B cell (primary cell): Measurements from ENCODE around the gene PCDH9. TPM values are rescaled to one million over a fixed set of nuclear protein-coding genes. Genes with fewer than 3 reads are reported as not detected.

ENCODE experiments used
- ATAC-seq: fragments of 200-7000 bp; cut with Tn5 transposase; one replicate; pipeline ENCODE4 v1.10.0; 2021; ENCODE audit warnings: low read depth, mild to moderate bottlenecking, moderate number of reproducible peaks, moderate library complexity
- CTCF ChIA-PET: fragments of 350-600 bp; sonication (Branson Sonifier 250); formaldehyde crosslinking; loops from one replicate; lab custom pipeline; 2021; ENCODE audit warnings: antibody characterized with exemption, inconsistent platforms; lab: Charles Lee
- POLR2A ChIA-PET: fragments of 350-600 bp; sonication (Branson Sonifier 250); formaldehyde crosslinking; loops from one replicate; lab custom pipeline; 2021; ENCODE audit warnings: antibody characterized with exemption; lab: Charles Lee
- DNase-seq: peaks from one replicate; pipeline ENCODE4 v3.0.0; 2013
- H2AFZ ChIP-seq: 2 replicates; pipeline ENCODE4 v1.6.1; 2012; ENCODE audit warnings: mild to moderate bottlenecking, low read depth, low read length; ENCODE audit not compliant: insufficient read depth, poor library complexity, severe bottlenecking
- H3K27ac ChIP-seq, 2 donors: 1 replicate in 1 of 2; 2 replicates in 1 of 2; pipeline ENCODE4 v1.5.1; 2012 to 2013; ENCODE audit warnings: low read length in 2 of 2, mild to moderate bottlenecking in 2 of 2, moderate library complexity in 1 of 2
- H3K27me3 ChIP-seq, 4 experiments: fragments of 200-600 bp in 1 of 4; sonication (generic) in 1 of 4; replicated peaks in 1 of 4; 1 replicate in 2 of 4; 2 replicates in 2 of 4; pipeline versions ENCODE4 v1.6.1 to v1.7.0; 2013 to 2016; ENCODE audit warnings: low read length in 3 of 4, mild to moderate bottlenecking in 2 of 4, mixed read lengths in 1 of 4, moderate library complexity in 1 of 4; ENCODE audit not compliant: insufficient read depth in 4 of 4, control insufficient read depth in 3 of 4; ENCODE audit errors: control extremely low read depth in 1 of 4
- H3K36me3 ChIP-seq, 2 experiments: replicated peaks in 1 of 2; 1 replicate in 1 of 2; 2 replicates in 1 of 2; pipeline versions ENCODE4 v1.6.1 to v1.7.1; 2013; ENCODE audit warnings: low read length in 1 of 2; ENCODE audit not compliant: insufficient read depth in 2 of 2, control insufficient read depth in 1 of 2; ENCODE audit errors: control extremely low read depth in 1 of 2, extremely low read depth in 1 of 2
- H3K4me1 ChIP-seq, 2 donors: fragments of 200-600 bp in 1 of 2; sonication (generic) in 1 of 2; 1 replicate in 1 of 2; 2 replicates in 1 of 2; pipeline versions ENCODE4 v1.5.1 to v1.6.1; 2013 to 2017; ENCODE audit warnings: low read length in 2 of 2; ENCODE audit not compliant: control insufficient read depth in 2 of 2, insufficient read depth in 2 of 2
- H3K4me2 ChIP-seq: replicated peaks from 2 replicates; pipeline ENCODE3; 2012; ENCODE audit warnings: mild to moderate bottlenecking, low read depth, low read length; ENCODE audit not compliant: poor library complexity, severe bottlenecking
- H3K4me3 ChIP-seq, 5 experiments: fragments of 200-600 bp in 1 of 5; sonication (generic) in 1 of 5; 1 replicate in 3 of 5; 2 replicates in 2 of 5; pipeline versions ENCODE4 v1.5.1 to v1.7.0; 2011 to 2016; ENCODE audit warnings: low read length in 4 of 5, mild to moderate bottlenecking in 4 of 5, low read depth in 2 of 5, control low read depth in 1 of 5, moderate library complexity in 1 of 5; ENCODE audit not compliant: insufficient read depth in 1 of 5; ENCODE audit errors: control extremely low read depth in 1 of 5, extremely low read depth in 1 of 5
- H3K79me2 ChIP-seq: fragments of 200-600 bp; sonication (generic); one replicate; pipeline ENCODE4 v1.6.0; 2016; ENCODE audit warnings: low read length; ENCODE audit not compliant: control insufficient read depth, insufficient read depth
- H3K9ac ChIP-seq: fragments of 200-600 bp; sonication (generic); 2 replicates; pipeline ENCODE4 v1.6.1; 2017; ENCODE audit warnings: mild to moderate bottlenecking, low read length, moderate library complexity
- H3K9me3 ChIP-seq, 3 donors: one replicate each; pipeline versions ENCODE4 v1.6.1 to v1.7.1; 2013; ENCODE audit warnings: low read length in 2 of 3; ENCODE audit not compliant: control insufficient read depth in 2 of 3, insufficient read depth in 1 of 3; ENCODE audit errors: control extremely low read depth in 1 of 3
- H4K20me1 ChIP-seq: 2 replicates; pipeline ENCODE4 v1.6.0; 2012; ENCODE audit warnings: mild to moderate bottlenecking, low read length; ENCODE audit not compliant: insufficient read depth, control insufficient read depth, poor library complexity, severe bottlenecking
- H3K27ac Mint-ChIP-seq: one replicate; pipeline ENCODE4 v1.8.0; 2021; ENCODE audit warnings: mixed read lengths
- H3K27me3 Mint-ChIP-seq: one replicate; pipeline ENCODE4 v1.8.0; 2021; ENCODE audit warnings: mixed read lengths
- H3K4me1 Mint-ChIP-seq: one replicate; pipeline ENCODE4 v1.8.0; 2021; ENCODE audit warnings: mixed read lengths
- H3K4me3 Mint-ChIP-seq: one replicate; pipeline ENCODE4 v1.8.0; 2021; ENCODE audit warnings: mixed read lengths
- H3K9me3 Mint-ChIP-seq: one replicate; pipeline ENCODE4 v1.8.0; 2022; ENCODE audit warnings: mixed read lengths; ENCODE audit not compliant: insufficient read depth
- EZH2 ChIP-seq: IDR thresholded peaks from 2 replicates; pipeline ENCODE4 v1.6.1; 2012; ENCODE audit warnings: borderline replicate concordance, low read depth, mild to moderate bottlenecking, moderate library complexity, low read length; ENCODE audit not compliant: insufficient read depth, poor library complexity, severe bottlenecking
- WGBS: methylation state at CpG from one replicate; pipeline ENCODE4 v1.1.5; 2013; ENCODE audit warnings: missing lambda C conversion rate; ENCODE audit not compliant: insufficient coverage; 5-methylcytosine and 5-hydroxymethylcytosine counted together
- intact Hi-C: fragments of 100-400 bp; cut with micrococcal nuclease; formaldehyde crosslinking; loops from one replicate; pipeline ENCODE4 v1.10.0; 2022
- polyA plus RNA-seq: library from polyadenylated mRNA; depleted of rRNA; stranded (reverse); fragments of >200 nt; gene quantifications from 2 replicates; pipeline ENCODE4 v1.2.3, GENCODE V29; 2012
- total RNA-seq, 2 donors: library from RNA; stranded (reverse); fragments of 120-200 nt in 1 of 2; gene quantifications; 1 replicate in 1 of 2; 2 replicates in 1 of 2; pipeline versions ENCODE4 v1.2.3 to v1.2.4, GENCODE V29; 2013 to 2022
- TF ChIP-seq, protein P1 (sequence below): fragments of 200-600 bp; IDR thresholded peaks from one replicate; pipeline ENCODE4 v1.8.0; 2022; ENCODE audit warnings: antibody characterized with exemption, mild to moderate bottlenecking

Gene PCDH9
- total and polyA plus RNA-seq, 2 donors (not counting 1 experiment from before 2014, with no cell fraction given), result 13.1 to 21.8 TPM

GRCh38 chr13:67080351-67080750 lies 149.8 kb downstream of the PCDH9 start:
- Mint-ChIP-seq H3K4me1 (peaks cover 6% of the 10 kb centered on the region), H3K27me3 (no peaks in the 10 kb centered on the region), H3K4me3 (no peak overlapping the region), H3K9me3 (no peaks in the 10 kb centered on the region), H3K27ac (no peak overlapping the region)
- no peak overlapping the region for H3K27ac ChIP-seq
- no peak overlapping the region for H2AFZ ChIP-seq
- H3K27me3 ChIP-seq, result no peaks in the 10 kb centered on the region
- ChIA-PET CTCF (no interaction called here), POLR2A (no interaction called here)
- TF ChIP-seq, protein P1, sequence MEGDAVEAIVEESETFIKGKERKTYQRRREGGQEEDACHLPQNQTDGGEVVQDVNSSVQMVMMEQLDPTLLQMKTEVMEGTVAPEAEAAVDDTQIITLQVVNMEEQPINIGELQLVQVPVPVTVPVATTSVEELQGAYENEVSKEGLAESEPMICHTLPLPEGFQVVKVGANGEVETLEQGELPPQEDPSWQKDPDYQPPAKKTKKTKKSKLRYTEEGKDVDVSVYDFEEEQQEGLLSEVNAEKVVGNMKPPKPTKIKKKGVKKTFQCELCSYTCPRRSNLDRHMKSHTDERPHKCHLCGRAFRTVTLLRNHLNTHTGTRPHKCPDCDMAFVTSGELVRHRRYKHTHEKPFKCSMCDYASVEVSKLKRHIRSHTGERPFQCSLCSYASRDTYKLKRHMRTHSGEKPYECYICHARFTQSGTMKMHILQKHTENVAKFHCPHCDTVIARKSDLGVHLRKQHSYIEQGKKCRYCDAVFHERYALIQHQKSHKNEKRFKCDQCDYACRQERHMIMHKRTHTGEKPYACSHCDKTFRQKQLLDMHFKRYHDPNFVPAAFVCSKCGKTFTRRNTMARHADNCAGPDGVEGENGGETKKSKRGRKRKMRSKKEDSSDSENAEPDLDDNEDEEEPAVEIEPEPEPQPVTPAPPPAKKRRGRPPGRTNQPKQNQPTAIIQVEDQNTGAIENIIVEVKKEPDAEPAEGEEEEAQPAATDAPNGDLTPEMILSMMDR, result no peak
- TF ChIP-seq EZH2, result no peak
- no peaks in the 10 kb centered on the region for H3K79me2 ChIP-seq
- H3K4me1 ChIP-seq, result no peaks in the 10 kb centered on the region
- no peak overlapping the region for H3K4me3 ChIP-seq
- no peaks in the 10 kb centered on the region for H4K20me1 ChIP-seq
- no CpG with 5 or more reads among the region's 2 CpGs for WGBS
- intact Hi-C loops, result no loop called here
- H3K36me3 ChIP-seq, result no peaks in the 10 kb centered on the region
- no peak overlapping the region for H3K4me2 ChIP-seq
- no peak for ATAC-seq
- no peak overlapping the region for H3K9ac ChIP-seq
- no peak for DNase-seq
- H3K9me3 ChIP-seq, result no peaks in the 10 kb centered on the region

DNA sequence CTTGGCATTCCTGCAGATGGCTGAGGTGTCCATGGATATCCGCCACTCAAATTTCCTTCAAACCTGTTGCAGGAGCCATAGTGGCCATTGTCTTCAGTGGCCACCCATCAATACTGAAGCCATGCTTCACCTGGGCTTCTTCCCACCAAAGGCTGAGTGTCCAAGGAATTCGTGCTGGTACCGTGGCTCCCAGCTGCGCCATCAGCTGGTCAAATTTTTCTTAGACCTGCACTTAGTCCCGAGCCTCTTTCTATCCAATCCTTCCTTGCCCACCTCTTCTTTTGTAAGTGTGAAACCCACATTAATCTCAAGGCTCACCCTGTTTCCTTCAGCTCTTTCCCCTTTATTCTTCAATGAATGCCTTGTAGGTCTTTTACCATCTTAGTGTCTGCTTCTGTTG lies 152.1 kb downstream of the PCDH9 start:
- H3K9me3 ChIP-seq, result no peaks in the 10 kb centered on the region
- Mint-ChIP-seq H3K4me1 (peaks cover 11% of the 10 kb centered on the region), H3K4me3 (no peak overlapping the region), H3K27me3 (no peaks in the 10 kb centered on the region), H3K9me3 (no peaks in the 10 kb centered on the region), H3K27ac (no peak overlapping the region)
- WGBS, result 93% methylated on average over 5 of the region's 5 CpGs
- no peaks in the 10 kb centered on the region for H3K4me1 ChIP-seq
- H4K20me1 ChIP-seq, result no peaks in the 10 kb centered on the region
- intact Hi-C loops, result no loop called here
- TF ChIP-seq EZH2, result no peak
- TF ChIP-seq, protein P1, result no peak
- ChIA-PET POLR2A (no interaction called here), CTCF (no interaction called here)
- no peak overlapping the region for H3K27ac ChIP-seq
- H3K4me2 ChIP-seq, result no peak overlapping the region
- no peaks in the 10 kb centered on the region for H3K36me3 ChIP-seq
- H3K27me3 ChIP-seq, result no peaks in the 10 kb centered on the region
- H2AFZ ChIP-seq, result no peak overlapping the region
- no peak overlapping the region for H3K9ac ChIP-seq
- ATAC-seq (no peak), DNase-seq (no peak)
- H3K4me3 ChIP-seq, result no peak overlapping the region
- H3K79me2 ChIP-seq, result no peaks in the 10 kb centered on the region
